Measurements from ENCODE around the gene IKZF2. TPM values are rescaled to one million over a fixed set of nuclear protein-coding genes. Genes with fewer than 3 reads are reported as not detected.

Gene IKZF2
- total RNA-seq, 1 experiment from 2014 or later, result 3.0 TPM

- Histone ChIP-seq H3K27ac (ENCODE audit: insufficient read length, low read depth, low read length) (no peak overlapping the region), H4K5ac (ENCODE audit: insufficient read length, low read depth, low read length) (no peak overlapping the region), H3K23ac (ENCODE audit: insufficient read length, low read depth, low read length) (no peak overlapping the region), H3K79me1 (ENCODE audit: insufficient read depth, low read depth, low read length, poor library complexity, severe bottlenecking) (no peaks in the 10 kb centered on the region), H2BK120ac (ENCODE audit: low read depth, low read length, poor library complexity, severe bottlenecking) (no peak overlapping the region), H3K14ac (ENCODE audit: insufficient read depth, low read length) (no peak overlapping the region), H4K20me1 (ENCODE audit: control insufficient read depth, insufficient read depth, insufficient read length) (no peaks in the 10 kb centered on the region), H4K8ac (replicated peaks; ENCODE audit: insufficient read length, low read depth, low read length) (no peak overlapping the region), H3K27me3 (ENCODE audit: insufficient read depth, low read length) (0 out of 2 replicates have a peak, but pooled peaks cover 2% of the 10 kb centered on the region), H2BK12ac (ENCODE audit: insufficient read length, low read depth, low read length) (no peak overlapping the region), H3K9me3 (ENCODE audit: control insufficient read depth, low read depth, low read length) (no peaks in the 10 kb centered on the region), H3K4me1 (ENCODE audit: insufficient read depth, low read length) (peaks cover 8% of the 10 kb centered on the region; the same call in 1 of the 2 replicates), H3T11ph (ENCODE audit: low read length) (no peak overlapping the region), H3K23me2 (ENCODE audit: insufficient read length, low read depth, low read length, poor library complexity, severe bottlenecking) (no peaks in the 10 kb centered on the region), H3K79me2 (ENCODE audit: insufficient read depth, low read length) (no peaks in the 10 kb centered on the region), H3K9ac (ENCODE audit: extremely low read depth, insufficient read length, low read length) (no peak overlapping the region), H3K18ac (ENCODE audit: insufficient read length, low read depth, low read length) (no peak overlapping the region), H2BK20ac (ENCODE audit: low read depth, low read length, poor library complexity, severe bottlenecking) (no peak overlapping the region), H2BK5ac (ENCODE audit: insufficient read length, low read length) (no peak overlapping the region), H2AFZ (ENCODE audit: low read length) (no peak overlapping the region), H4K91ac (ENCODE audit: insufficient read length, low read depth, low read length) (no peak overlapping the region), H3K4ac (ENCODE audit: low read depth, low read length) (no peak overlapping the region), H2AK5ac (ENCODE audit: insufficient read length, low read length) (no peak overlapping the region), H2BK15ac (ENCODE audit: low read depth, low read length) (no peak overlapping the region), H3K56ac (ENCODE audit: insufficient read length, low read depth, low read length) (no peak overlapping the region), H3K4me2 (ENCODE audit: insufficient read depth, insufficient read length, low read length) (no peak overlapping the region)
- Mint-ChIP-seq H3K4me3 (no peak overlapping the region), H3K36me3 (ENCODE audit: insufficient read depth in 1 of 3, low read depth in 3 of 3) (no peaks in the 10 kb centered on the region), H3K9me3 (no peaks in the 10 kb centered on the region), H3K27me3 (ENCODE audit: low read depth) (no peaks in the 10 kb centered on the region), H3K27ac (no peak overlapping the region), H3K4me1 (peaks cover 0 to 7% of the 10 kb centered on the region in 2 experiments; a peak in 2 of 4 replicates)
- no CpG with 5 or more reads among the region's 7 CpGs for WGBS (ENCODE audit: extremely low coverage, insufficient read length, low lambda C conversion rate)
- TF ChIP-seq, protein P1, sequence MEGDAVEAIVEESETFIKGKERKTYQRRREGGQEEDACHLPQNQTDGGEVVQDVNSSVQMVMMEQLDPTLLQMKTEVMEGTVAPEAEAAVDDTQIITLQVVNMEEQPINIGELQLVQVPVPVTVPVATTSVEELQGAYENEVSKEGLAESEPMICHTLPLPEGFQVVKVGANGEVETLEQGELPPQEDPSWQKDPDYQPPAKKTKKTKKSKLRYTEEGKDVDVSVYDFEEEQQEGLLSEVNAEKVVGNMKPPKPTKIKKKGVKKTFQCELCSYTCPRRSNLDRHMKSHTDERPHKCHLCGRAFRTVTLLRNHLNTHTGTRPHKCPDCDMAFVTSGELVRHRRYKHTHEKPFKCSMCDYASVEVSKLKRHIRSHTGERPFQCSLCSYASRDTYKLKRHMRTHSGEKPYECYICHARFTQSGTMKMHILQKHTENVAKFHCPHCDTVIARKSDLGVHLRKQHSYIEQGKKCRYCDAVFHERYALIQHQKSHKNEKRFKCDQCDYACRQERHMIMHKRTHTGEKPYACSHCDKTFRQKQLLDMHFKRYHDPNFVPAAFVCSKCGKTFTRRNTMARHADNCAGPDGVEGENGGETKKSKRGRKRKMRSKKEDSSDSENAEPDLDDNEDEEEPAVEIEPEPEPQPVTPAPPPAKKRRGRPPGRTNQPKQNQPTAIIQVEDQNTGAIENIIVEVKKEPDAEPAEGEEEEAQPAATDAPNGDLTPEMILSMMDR (conservative IDR thresholded peaks at IDR 0.05), result no peak
- DNase-seq, result no peak
These were observed 192.6 kb downstream of the IKZF2 start for GRCh38 chr2:212958757-212959295.
